GM23338 (cell line): ENCODE data around the gene FBXO31. TPM values are rescaled to one million over a fixed set of nuclear protein-coding genes. Genes with fewer than 3 reads are reported as not detected.

Experiments
- ATAC-seq: fragments of 200-7000 bp; cut with Tn5 transposase; 3 replicates; pipeline ENCODE4 v1.9.1; 2020
- DNase-seq: peaks from one replicate; pipeline ENCODE4 v3.0.0-alpha.2; 2015; ENCODE audit warnings: low spot score
- H2AFZ ChIP-seq: fragments of 200-600 bp; sonication (generic); 2 replicates; pipeline ENCODE4 v1.8.0; 2016; ENCODE audit warnings: antibody characterized with exemption, mild to moderate bottlenecking, moderate library complexity
- H3F3A ChIP-seq: fragments of 200-600 bp; sonication (generic); replicated peaks from 2 replicates; pipeline ENCODE4 v1.8.0; 2017; ENCODE audit warnings: antibody characterized with exemption, mixed run types, low read depth
- H3K27ac ChIP-seq: fragments of 200-600 bp; sonication (generic); 2 replicates; pipeline ENCODE4 v1.6.1; 2016; ENCODE audit warnings: low read depth
- H3K27me3 ChIP-seq: fragments of 200-600 bp; sonication (generic); 2 replicates; pipeline ENCODE4 v1.8.0; 2016; ENCODE audit warnings: mild to moderate bottlenecking, mixed run types, moderate library complexity; ENCODE audit not compliant: insufficient read depth
- H3K36me3 ChIP-seq: fragments of 200-600 bp; sonication (generic); 2 replicates; pipeline ENCODE4 v1.8.0; 2016; ENCODE audit warnings: mild to moderate bottlenecking; ENCODE audit not compliant: insufficient read depth
- H3K4me1 ChIP-seq: fragments of 200-600 bp; sonication (generic); 2 replicates; pipeline ENCODE4 v1.8.0; 2016; ENCODE audit warnings: mild to moderate bottlenecking, moderate library complexity; ENCODE audit not compliant: insufficient read depth
- H3K4me2 ChIP-seq: fragments of 200-600 bp; sonication (generic); 2 replicates; pipeline ENCODE4 v1.7.1; 2017; ENCODE audit warnings: mixed run types
- H3K4me3 ChIP-seq: fragments of 200-600 bp; sonication (generic); 2 replicates; pipeline ENCODE4 v1.6.1; 2016; ENCODE audit warnings: mixed run types
- H3K79me2 ChIP-seq: fragments of 200-600 bp; sonication (generic); replicated peaks from 2 replicates; pipeline ENCODE4 v1.8.0; 2017; ENCODE audit warnings: mild to moderate bottlenecking; ENCODE audit not compliant: insufficient read depth
- H3K9me2 ChIP-seq: fragments of 200-600 bp; sonication (generic); 2 replicates; pipeline ENCODE4 v1.8.0; 2017; ENCODE audit not compliant: insufficient read depth
- H4K20me1 ChIP-seq: fragments of 200-600 bp; sonication (generic); replicated peaks from 2 replicates; pipeline ENCODE4 v1.8.0; 2017; ENCODE audit warnings: mild to moderate bottlenecking; ENCODE audit not compliant: insufficient read depth
- H3K27ac Mint-ChIP-seq: 2 replicates; pipeline ENCODE4 v1.8.0; 2020; ENCODE audit warnings: inconsistent platforms, mild to moderate bottlenecking, moderate library complexity, mixed read lengths
- H3K27me3 Mint-ChIP-seq: 3 replicates; pipeline ENCODE4 v1.8.0; 2022; ENCODE audit warnings: low read depth, mild to moderate bottlenecking, moderate library complexity, mixed read lengths, inconsistent platforms; ENCODE audit not compliant: insufficient read depth, poor library complexity
- H3K36me3 Mint-ChIP-seq: 3 replicates; pipeline ENCODE4 v1.8.0; 2021; ENCODE audit warnings: low read depth, mild to moderate bottlenecking, inconsistent platforms, moderate library complexity, mixed read lengths
- H3K4me1 Mint-ChIP-seq: 3 replicates; pipeline ENCODE4 v1.8.0; 2020; ENCODE audit warnings: mild to moderate bottlenecking, inconsistent platforms, mixed read lengths
- H3K4me3 Mint-ChIP-seq: 3 replicates; pipeline ENCODE4 v1.8.0; 2021; ENCODE audit warnings: moderate library complexity, mild to moderate bottlenecking, inconsistent platforms, mixed read lengths
- H3K9me3 Mint-ChIP-seq: 3 replicates; pipeline ENCODE4 v1.8.0; 2020; ENCODE audit warnings: moderate library complexity, mild to moderate bottlenecking, inconsistent platforms, mixed read lengths
- CREB1 ChIP-seq: fragments of 250-450 bp; sonication (Bioruptor Pico); IDR thresholded peaks from 2 replicates; pipeline ENCODE4 v1.5.0; 2020; ENCODE audit warnings: low read depth, mild to moderate bottlenecking, moderate library complexity
- EZH2 ChIP-seq: fragments of 200-600 bp; sonication (generic); IDR thresholded peaks from one replicate; pipeline ENCODE4 v1.8.0; 2017; ENCODE audit warnings: antibody characterized with exemption, mild to moderate bottlenecking, low read depth; ENCODE audit not compliant: unreplicated experiment
- EZH2phosphoT487 ChIP-seq: fragments of 200-600 bp; sonication (generic); IDR thresholded peaks from one replicate; pipeline ENCODE4 v1.8.1; 2018; ENCODE audit warnings: antibody characterized with exemption; ENCODE audit not compliant: unreplicated experiment
- JUNB ChIP-seq: IDR thresholded peaks from one replicate; pipeline ENCODE4 v1.6.1; 2016; ENCODE audit warnings: antibody characterized with exemption; ENCODE audit not compliant: unreplicated experiment
- NANOG ChIP-seq: IDR thresholded peaks from 2 replicates; pipeline ENCODE4 v1.6.1; 2016; ENCODE audit warnings: antibody characterized with exemption, borderline replicate concordance
- POLR2AphosphoS5 ChIP-seq: IDR thresholded peaks from 2 replicates; pipeline ENCODE4 v1.6.1; 2016; ENCODE audit warnings: antibody characterized with exemption, low read depth
- STAT1 ChIP-seq: IDR thresholded peaks from one replicate; pipeline ENCODE4 v1.6.1; 2016; ENCODE audit warnings: antibody characterized with exemption; ENCODE audit not compliant: unreplicated experiment
- ZNF331 ChIP-seq: fragments of 250-450 bp; sonication (Bioruptor Pico); IDR thresholded peaks from 2 replicates; pipeline ENCODE4 v1.5.0; 2020; ENCODE audit warnings: low read depth, mild to moderate bottlenecking, moderate library complexity
- polyA plus RNA-seq: library from polyadenylated mRNA; unstranded; fragments of >200 nt; fragmentation: Nextera tagmentation; extraction: Ambion mirVana; gene quantifications from 2 replicates; pipeline ENCODE4 v1.2.1, GENCODE V29; 2016
- total RNA-seq: library from RNA; depleted of rRNA; stranded (reverse); fragments of >200 nt; shearing (Covaris generic); gene quantifications from 2 replicates; pipeline ENCODE4 v1.2.3, GENCODE V29; 2014
- TF ChIP-seq, protein P1 (sequence below): IDR thresholded peaks from 2 replicates; pipeline ENCODE4 v1.6.1; 2016; ENCODE audit warnings: antibody characterized with exemption
- TF ChIP-seq, protein P2 (sequence below), 2 experiments: fragments of 200-600 bp in 1 of 2; sonication (generic) in 1 of 2; conservative IDR thresholded peaks; 2 replicates each; pipeline versions ENCODE4 v1.5.1 to v1.6.1; 2016 to 2017; ENCODE audit warnings: antibody characterized with exemption in 2 of 2, low read depth in 2 of 2, mild to moderate bottlenecking in 2 of 2, moderate library complexity in 1 of 2
- TF ChIP-seq, protein P3 (sequence below): IDR thresholded peaks from one replicate; pipeline ENCODE4 v1.6.1; 2018; ENCODE audit warnings: antibody characterized with exemption; ENCODE audit not compliant: unreplicated experiment

Gene FBXO31
- total and polyA plus RNA-seq, 2 experiments from 2014 or later = 7.0 to 23.8 TPM

DNA sequence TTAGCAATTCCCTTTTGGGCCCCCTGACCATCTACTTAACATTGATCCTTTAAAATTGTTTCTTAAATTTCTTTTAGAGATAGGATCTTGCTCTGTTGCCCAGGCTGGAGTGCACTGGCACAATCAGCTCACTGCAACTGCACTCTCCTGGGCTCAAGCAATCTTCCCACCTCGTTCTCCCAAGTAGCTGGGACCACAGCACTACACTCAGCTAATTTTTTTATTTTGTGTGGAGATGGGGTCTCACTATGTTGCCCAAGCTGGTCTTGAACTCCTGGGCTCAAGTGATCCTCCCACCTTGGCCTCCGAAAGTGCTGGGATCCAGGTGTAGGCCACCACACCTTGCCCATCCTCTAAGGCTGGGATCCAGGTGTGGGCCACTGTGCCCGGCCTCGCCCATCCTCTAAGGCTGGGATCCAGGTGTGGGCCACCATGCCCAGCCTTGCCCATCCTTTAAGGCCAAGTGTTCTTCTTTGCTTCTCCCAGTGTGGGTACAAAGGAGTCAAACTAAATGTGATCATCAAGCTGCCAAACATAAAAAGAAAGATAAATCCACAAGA lies 79.5 kb downstream of the FBXO31 start (continued):
- TF ChIP-seq ZNF331 (CRISPR knock-in tag) = no peak
- TF ChIP-seq, protein P1, sequence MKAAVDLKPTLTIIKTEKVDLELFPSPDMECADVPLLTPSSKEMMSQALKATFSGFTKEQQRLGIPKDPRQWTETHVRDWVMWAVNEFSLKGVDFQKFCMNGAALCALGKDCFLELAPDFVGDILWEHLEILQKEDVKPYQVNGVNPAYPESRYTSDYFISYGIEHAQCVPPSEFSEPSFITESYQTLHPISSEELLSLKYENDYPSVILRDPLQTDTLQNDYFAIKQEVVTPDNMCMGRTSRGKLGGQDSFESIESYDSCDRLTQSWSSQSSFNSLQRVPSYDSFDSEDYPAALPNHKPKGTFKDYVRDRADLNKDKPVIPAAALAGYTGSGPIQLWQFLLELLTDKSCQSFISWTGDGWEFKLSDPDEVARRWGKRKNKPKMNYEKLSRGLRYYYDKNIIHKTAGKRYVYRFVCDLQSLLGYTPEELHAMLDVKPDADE = no peak
- TF ChIP-seq JUNB = no peak
- no peak for TF ChIP-seq POLR2AphosphoS5
- no peak for TF ChIP-seq EZH2
- TF ChIP-seq, protein P2, sequence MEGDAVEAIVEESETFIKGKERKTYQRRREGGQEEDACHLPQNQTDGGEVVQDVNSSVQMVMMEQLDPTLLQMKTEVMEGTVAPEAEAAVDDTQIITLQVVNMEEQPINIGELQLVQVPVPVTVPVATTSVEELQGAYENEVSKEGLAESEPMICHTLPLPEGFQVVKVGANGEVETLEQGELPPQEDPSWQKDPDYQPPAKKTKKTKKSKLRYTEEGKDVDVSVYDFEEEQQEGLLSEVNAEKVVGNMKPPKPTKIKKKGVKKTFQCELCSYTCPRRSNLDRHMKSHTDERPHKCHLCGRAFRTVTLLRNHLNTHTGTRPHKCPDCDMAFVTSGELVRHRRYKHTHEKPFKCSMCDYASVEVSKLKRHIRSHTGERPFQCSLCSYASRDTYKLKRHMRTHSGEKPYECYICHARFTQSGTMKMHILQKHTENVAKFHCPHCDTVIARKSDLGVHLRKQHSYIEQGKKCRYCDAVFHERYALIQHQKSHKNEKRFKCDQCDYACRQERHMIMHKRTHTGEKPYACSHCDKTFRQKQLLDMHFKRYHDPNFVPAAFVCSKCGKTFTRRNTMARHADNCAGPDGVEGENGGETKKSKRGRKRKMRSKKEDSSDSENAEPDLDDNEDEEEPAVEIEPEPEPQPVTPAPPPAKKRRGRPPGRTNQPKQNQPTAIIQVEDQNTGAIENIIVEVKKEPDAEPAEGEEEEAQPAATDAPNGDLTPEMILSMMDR (conservative IDR thresholded peaks at IDR 0.05; ENCODE audit: low read depth in 2 of 2) = no peak
- TF ChIP-seq STAT1 = no peak
- no peak for TF ChIP-seq EZH2phosphoT487

DNA sequence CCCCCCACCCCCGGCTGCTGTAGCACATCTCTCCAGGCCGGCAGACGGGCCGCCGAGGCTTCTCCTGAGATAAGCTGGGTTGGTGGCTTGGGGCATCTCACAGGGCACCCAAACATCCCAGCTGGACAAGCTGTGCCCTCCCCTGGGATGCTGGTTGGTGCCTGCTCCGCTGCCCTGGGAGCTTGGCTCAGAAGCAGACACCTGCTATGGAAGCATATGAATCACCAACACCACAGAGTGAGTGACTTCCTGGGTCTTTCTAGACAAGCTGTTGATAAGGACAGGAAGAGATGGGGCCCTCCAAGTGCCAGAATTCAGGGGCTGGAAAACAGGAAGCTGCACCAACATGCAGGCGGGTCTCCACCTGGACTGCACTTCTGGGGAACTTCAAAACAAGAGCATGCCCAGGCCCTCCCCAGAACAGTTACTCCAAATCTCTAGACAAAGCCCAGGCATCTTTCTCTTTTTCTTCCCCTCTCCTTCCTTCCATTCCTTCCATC lies 80.1 kb downstream of the FBXO31 start:
- no peak overlapping the region for H3K4me3 ChIP-seq
- Mint-ChIP-seq H3K27me3 (peaks cover 6% of the 10 kb centered on the region), H3K9me3 (no peaks in the 10 kb centered on the region; the same call in 2 of the 3 replicates), H3K27ac (no peak overlapping the region), H3K36me3 (peaks cover under 1% of the 10 kb centered on the region), H3K4me3 (no peak overlapping the region), H3K4me1 (peaks cover 15% of the 10 kb centered on the region)
- H4K20me1 ChIP-seq = no peaks in the 10 kb centered on the region
- DNase-seq (no peak), ATAC-seq (no peak)
- 0 out of 2 replicates have a peak, but pooled peaks cover 4% of the 10 kb centered on the region for H3K4me1 ChIP-seq
- no peaks in the 10 kb centered on the region for H3K9me2 ChIP-seq
- no peaks in the 10 kb centered on the region for H3K79me2 ChIP-seq
- no peak overlapping the region for H2AFZ ChIP-seq
- no peak overlapping the region for H3K27ac ChIP-seq
- H3K4me2 ChIP-seq = no peak overlapping the region
- H3F3A ChIP-seq = no peaks in the 10 kb centered on the region
- H3K36me3 ChIP-seq = no peaks in the 10 kb centered on the region
- H3K27me3 ChIP-seq = no peaks in the 10 kb centered on the region
- TF ChIP-seq EZH2 (no peak), STAT1 (no peak), EZH2phosphoT487 (no peak), NANOG (no peak), JUNB (no peak), CREB1 (CRISPR knock-in tag) (no peak)
- TF ChIP-seq, protein P3, sequence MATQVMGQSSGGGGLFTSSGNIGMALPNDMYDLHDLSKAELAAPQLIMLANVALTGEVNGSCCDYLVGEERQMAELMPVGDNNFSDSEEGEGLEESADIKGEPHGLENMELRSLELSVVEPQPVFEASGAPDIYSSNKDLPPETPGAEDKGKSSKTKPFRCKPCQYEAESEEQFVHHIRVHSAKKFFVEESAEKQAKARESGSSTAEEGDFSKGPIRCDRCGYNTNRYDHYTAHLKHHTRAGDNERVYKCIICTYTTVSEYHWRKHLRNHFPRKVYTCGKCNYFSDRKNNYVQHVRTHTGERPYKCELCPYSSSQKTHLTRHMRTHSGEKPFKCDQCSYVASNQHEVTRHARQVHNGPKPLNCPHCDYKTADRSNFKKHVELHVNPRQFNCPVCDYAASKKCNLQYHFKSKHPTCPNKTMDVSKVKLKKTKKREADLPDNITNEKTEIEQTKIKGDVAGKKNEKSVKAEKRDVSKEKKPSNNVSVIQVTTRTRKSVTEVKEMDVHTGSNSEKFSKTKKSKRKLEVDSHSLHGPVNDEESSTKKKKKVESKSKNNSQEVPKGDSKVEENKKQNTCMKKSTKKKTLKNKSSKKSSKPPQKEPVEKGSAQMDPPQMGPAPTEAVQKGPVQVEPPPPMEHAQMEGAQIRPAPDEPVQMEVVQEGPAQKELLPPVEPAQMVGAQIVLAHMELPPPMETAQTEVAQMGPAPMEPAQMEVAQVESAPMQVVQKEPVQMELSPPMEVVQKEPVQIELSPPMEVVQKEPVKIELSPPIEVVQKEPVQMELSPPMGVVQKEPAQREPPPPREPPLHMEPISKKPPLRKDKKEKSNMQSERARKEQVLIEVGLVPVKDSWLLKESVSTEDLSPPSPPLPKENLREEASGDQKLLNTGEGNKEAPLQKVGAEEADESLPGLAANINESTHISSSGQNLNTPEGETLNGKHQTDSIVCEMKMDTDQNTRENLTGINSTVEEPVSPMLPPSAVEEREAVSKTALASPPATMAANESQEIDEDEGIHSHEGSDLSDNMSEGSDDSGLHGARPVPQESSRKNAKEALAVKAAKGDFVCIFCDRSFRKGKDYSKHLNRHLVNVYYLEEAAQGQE = no peak
- TF ChIP-seq, protein P1 = no peak
